Neuronal stem cell (in vitro differentiated cells): ENCODE results near the gene ITPKC.
A peak's percentile ranks its signal among the peaks of the same experiment; 100 is the strongest.
"Not testable (repeated sequence)": the region's sequence is repeated elsewhere in the genome, so short reads cannot be mapped to it uniquely, and the experiment has no call there.

Experiments used
- DNase-seq: peaks from one replicate; pipeline ENCODE4 v3.0.0-alpha.2; 2013; ENCODE audit warnings: low spot score
- H2AFZ ChIP-seq: one replicate; pipeline ENCODE4 v1.6.1; 2013; ENCODE audit warnings: mild to moderate bottlenecking, low read length, inconsistent platforms
- H2AK5ac ChIP-seq: 2 replicates; pipeline ENCODE4 v1.6.1; 2013; ENCODE audit warnings: low read depth, mild to moderate bottlenecking, inconsistent platforms, low read length, moderate library complexity, mixed read lengths
- H2BK120ac ChIP-seq: 2 replicates; pipeline ENCODE4 v1.6.1; 2013; ENCODE audit warnings: low read depth, mild to moderate bottlenecking, inconsistent platforms, low read length, moderate library complexity, mixed read lengths
- H2BK12ac ChIP-seq: one replicate; pipeline ENCODE4 v1.6.1; 2013; ENCODE audit warnings: low read length, inconsistent platforms
- H2BK15ac ChIP-seq: 2 replicates; pipeline ENCODE4 v1.6.1; 2013; ENCODE audit warnings: mild to moderate bottlenecking, low read length, inconsistent platforms, mixed read lengths
- H2BK5ac ChIP-seq: one replicate; pipeline ENCODE4 v1.6.1; 2013; ENCODE audit warnings: inconsistent platforms, mild to moderate bottlenecking, low read length, moderate library complexity
- H3K14ac ChIP-seq: one replicate; pipeline ENCODE4 v1.6.1; 2013; ENCODE audit warnings: low read length, inconsistent platforms
- H3K18ac ChIP-seq: 2 replicates; pipeline ENCODE4 v1.6.1; 2013; ENCODE audit warnings: low read length, inconsistent platforms
- H3K23ac ChIP-seq: 2 replicates; pipeline ENCODE4 v1.6.1; 2013; ENCODE audit warnings: low read depth, mild to moderate bottlenecking, mixed read lengths, low read length, inconsistent platforms; ENCODE audit not compliant: poor library complexity
- H3K27ac ChIP-seq: replicated peaks from 3 replicates; pipeline ENCODE4 v1.5.1; 2013; ENCODE audit warnings: low read length, inconsistent platforms
- H3K27me3 ChIP-seq, 3 experiments: 2 replicates each; pipeline ENCODE4 v1.6.1; 2013; ENCODE audit warnings: low read length in 3 of 3, mild to moderate bottlenecking in 2 of 3, inconsistent platforms in 1 of 3, low read depth in 1 of 3, mixed read lengths in 1 of 3, moderate library complexity in 1 of 3; ENCODE audit not compliant: control insufficient read depth in 3 of 3, insufficient read depth in 3 of 3
- H3K36me3 ChIP-seq, 2 donors: replicated peaks in 1 of 2; 2 replicates each; pipeline ENCODE4 v1.6.1; 2013; ENCODE audit warnings: low read length in 2 of 2; ENCODE audit not compliant: control insufficient read depth in 2 of 2, insufficient read depth in 2 of 2
- H3K4ac ChIP-seq: 2 replicates; pipeline ENCODE4 v1.6.1; 2013; ENCODE audit warnings: inconsistent platforms, mild to moderate bottlenecking, low read length, moderate library complexity
- H3K4me1 ChIP-seq, 2 donors: 1 replicate in 1 of 2; 2 replicates in 1 of 2; pipeline ENCODE4 v1.6.1; 2013; ENCODE audit warnings: low read length in 2 of 2, low read depth in 1 of 2; ENCODE audit not compliant: control insufficient read depth in 2 of 2, insufficient read depth in 1 of 2
- H3K4me2 ChIP-seq: one replicate; pipeline ENCODE4 v1.6.1; 2013; ENCODE audit warnings: mild to moderate bottlenecking, low read length, inconsistent platforms; ENCODE audit not compliant: insufficient read depth, poor library complexity, severe bottlenecking
- H3K4me3 ChIP-seq, 2 donors: 2 replicates each; pipeline ENCODE4 v1.5.1; 2013; ENCODE audit warnings: low read length in 2 of 2, mild to moderate bottlenecking in 2 of 2, inconsistent platforms in 1 of 2, moderate library complexity in 1 of 2
- H3K79me1 ChIP-seq: one replicate; pipeline ENCODE4 v1.6.1; 2013; ENCODE audit warnings: low read depth, mild to moderate bottlenecking, inconsistent platforms, low read length, moderate library complexity
- H3K9ac ChIP-seq: one replicate; pipeline ENCODE4 v1.6.1; 2013; ENCODE audit warnings: mild to moderate bottlenecking, low read depth, low read length, inconsistent platforms; ENCODE audit not compliant: poor library complexity
- H3K9me3 ChIP-seq, 2 donors: replicated peaks in 1 of 2; 2 replicates each; pipeline versions ENCODE3 to v1.6.1; 2013; ENCODE audit warnings: low read length in 2 of 2, mild to moderate bottlenecking in 2 of 2, inconsistent platforms in 1 of 2, low read depth in 1 of 2, mixed read lengths in 1 of 2, moderate library complexity in 1 of 2; ENCODE audit not compliant: control insufficient read depth in 2 of 2, insufficient read depth in 1 of 2
- H4K8ac ChIP-seq: one replicate; pipeline ENCODE4 v1.6.1; 2013; ENCODE audit warnings: low read depth, mild to moderate bottlenecking, inconsistent platforms, low read length, moderate library complexity
- H4K91ac ChIP-seq: one replicate; pipeline ENCODE4 v1.6.1; 2013; ENCODE audit warnings: low read length, low read depth, mild to moderate bottlenecking, inconsistent platforms; ENCODE audit not compliant: poor library complexity
- WGBS, 2 donors: extraction: QIAGEN DNeasy Blood & Tissue Kit; methylation state at CpG; one replicate each; pipeline ENCODE4 v1.1.7; 2013; ENCODE audit warnings: missing lambda C conversion rate in 2 of 2, mixed read lengths in 1 of 2; ENCODE audit not compliant: insufficient read length in 2 of 2, insufficient replicate concordance in 1 of 2; ENCODE audit errors: extremely low coverage in 2 of 2; 5-methylcytosine and 5-hydroxymethylcytosine counted together

The ITPKC gene

DNA sequence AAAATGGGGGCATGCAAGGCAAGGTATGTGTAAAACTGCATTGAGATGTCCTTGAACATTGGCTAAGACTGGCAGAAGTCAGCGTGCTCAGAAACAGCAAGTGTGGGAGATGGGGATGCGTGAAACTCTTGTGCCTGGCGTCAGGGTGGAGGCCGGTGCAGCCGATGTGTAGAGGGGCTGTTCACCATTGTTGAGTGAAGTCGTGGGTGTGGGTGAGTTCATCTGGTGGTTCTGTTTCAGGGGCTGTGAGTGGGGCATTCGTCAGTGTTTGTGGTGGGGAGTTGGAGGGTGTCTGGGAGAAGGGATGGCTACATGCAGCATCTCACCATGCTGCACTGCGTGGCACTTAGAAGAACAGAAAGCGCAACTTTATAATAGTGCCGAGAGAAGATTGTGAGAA, 47.1 kb downstream of the ITPKC start:
- no peaks in the 10 kb centered on the region for H3K27me3 ChIP-seq
- no peak overlapping the region for H3K23ac ChIP-seq
- H3K9ac ChIP-seq: no peak overlapping the region
- H3K36me3 ChIP-seq: peaks cover 63 to 92% of the 10 kb centered on the region in 2 donors
- H2AK5ac ChIP-seq: no peak overlapping the region
- H3K9me3 ChIP-seq: no peaks in the 10 kb centered on the region
- no peaks in the 10 kb centered on the region for H3K4me1 ChIP-seq
- H2BK120ac ChIP-seq: no peak overlapping the region
- H4K8ac ChIP-seq: no peak overlapping the region
- no peak overlapping the region for H2BK5ac ChIP-seq
- no peak overlapping the region for H2AFZ ChIP-seq
- no peak overlapping the region for H3K4ac ChIP-seq
- peak overlapping the region; percentile 35 for H2BK12ac ChIP-seq
- H4K91ac ChIP-seq: no peak overlapping the region
- no peak overlapping the region for H3K18ac ChIP-seq
- H3K4me3 ChIP-seq: no peak overlapping the region
- H3K27ac ChIP-seq: no peak overlapping the region
- H2BK15ac ChIP-seq: no peak overlapping the region
- no peak overlapping the region for H3K14ac ChIP-seq
- DNase-seq: no peak
- WGBS, 2 donors: no CpG with 5 or more reads among the region's 10 CpGs
- H3K4me2 ChIP-seq: no peak overlapping the region
- peaks cover 3% of the 10 kb centered on the region for H3K79me1 ChIP-seq

DNA sequence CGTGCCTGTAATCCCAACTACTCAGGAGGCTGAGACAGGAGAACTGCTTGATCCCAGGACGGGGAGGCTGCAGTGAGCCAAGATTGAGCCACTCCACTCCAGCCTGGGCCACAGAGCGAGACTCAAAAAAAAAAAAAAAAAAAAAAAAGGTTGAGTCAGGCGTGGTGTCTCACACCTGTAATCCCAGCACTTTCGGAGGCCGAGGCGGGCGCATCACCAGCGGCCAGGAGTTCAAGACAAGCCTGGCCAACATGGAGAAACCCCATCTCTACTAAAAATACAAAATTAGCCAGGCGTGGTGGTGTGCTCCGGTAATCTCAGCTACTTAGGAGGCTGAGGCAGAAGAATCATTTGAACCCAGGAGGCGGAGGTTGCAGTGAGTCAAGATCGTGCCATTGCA, 49.5 kb downstream of the ITPKC start:
- not testable (repeated sequence) for H3K27me3 ChIP-seq, H3K4me2 ChIP-seq, H3K9ac ChIP-seq, H3K14ac ChIP-seq, H3K23ac ChIP-seq, H3K4ac ChIP-seq, H4K8ac ChIP-seq, H2AFZ ChIP-seq, DNase-seq, H3K27ac ChIP-seq, H3K79me1 ChIP-seq, H2BK120ac ChIP-seq, H4K91ac ChIP-seq, H2AK5ac ChIP-seq, H2BK15ac ChIP-seq, H3K9me3 ChIP-seq, H3K4me1 ChIP-seq, H2BK12ac ChIP-seq, H3K18ac ChIP-seq, H2BK5ac ChIP-seq, H3K4me3 ChIP-seq
- no CpG with 5 or more reads among the region's 13 CpGs for WGBS, 2 donors
- peaks cover 43 to 75% of the 10 kb centered on the region in 2 donors for H3K36me3 ChIP-seq

DNA sequence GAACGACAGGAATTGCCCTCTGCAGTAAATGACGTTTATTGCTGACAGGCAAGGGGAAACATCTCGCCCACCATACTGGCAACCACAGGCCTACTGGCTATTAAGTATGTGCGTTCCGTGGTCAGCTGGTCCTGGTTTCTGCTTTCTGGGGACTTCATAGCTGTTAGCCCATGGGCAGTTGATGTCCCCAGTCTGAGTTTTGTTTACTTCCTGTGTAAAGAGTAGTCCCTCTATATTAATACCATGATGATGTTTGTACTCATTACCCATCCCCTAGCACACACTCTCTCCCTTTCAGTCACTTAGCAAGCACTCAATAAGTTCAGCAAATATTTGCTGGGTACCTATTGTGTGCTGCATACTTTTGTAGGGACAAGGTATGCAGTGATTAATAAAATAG, 52.0 kb downstream of the ITPKC start:
- H3K4ac ChIP-seq: no peak overlapping the region
- H3K4me1 ChIP-seq: no peaks in the 10 kb centered on the region
- H3K27me3 ChIP-seq: no peaks in the 10 kb centered on the region
- H4K91ac ChIP-seq: no peak overlapping the region
- no peak overlapping the region for H3K9ac ChIP-seq
- H2AFZ ChIP-seq: no peak overlapping the region
- no peak overlapping the region for H2BK12ac ChIP-seq
- no peak for DNase-seq
- no peak overlapping the region for H3K23ac ChIP-seq
- no peak overlapping the region for H3K27ac ChIP-seq
- H3K4me3 ChIP-seq: no peak overlapping the region
- H3K18ac ChIP-seq: no peak overlapping the region
- H3K9me3 ChIP-seq: peaks cover 0 to 5% of the 10 kb centered on the region in 2 donors
- H2BK5ac ChIP-seq: no peak overlapping the region
- no peaks in the 10 kb centered on the region for H3K79me1 ChIP-seq
- no peak overlapping the region for H2BK15ac ChIP-seq
- no peak overlapping the region for H2AK5ac ChIP-seq
- H2BK120ac ChIP-seq: no peak overlapping the region
- no peak overlapping the region for H3K4me2 ChIP-seq
- no CpG with 5 or more reads among the region's 5 CpGs for WGBS, 2 donors
- H3K14ac ChIP-seq: no peak overlapping the region
- H3K36me3 ChIP-seq: peaks cover 22 to 50% of the 10 kb centered on the region in 2 donors
- no peak overlapping the region for H4K8ac ChIP-seq

DNA sequence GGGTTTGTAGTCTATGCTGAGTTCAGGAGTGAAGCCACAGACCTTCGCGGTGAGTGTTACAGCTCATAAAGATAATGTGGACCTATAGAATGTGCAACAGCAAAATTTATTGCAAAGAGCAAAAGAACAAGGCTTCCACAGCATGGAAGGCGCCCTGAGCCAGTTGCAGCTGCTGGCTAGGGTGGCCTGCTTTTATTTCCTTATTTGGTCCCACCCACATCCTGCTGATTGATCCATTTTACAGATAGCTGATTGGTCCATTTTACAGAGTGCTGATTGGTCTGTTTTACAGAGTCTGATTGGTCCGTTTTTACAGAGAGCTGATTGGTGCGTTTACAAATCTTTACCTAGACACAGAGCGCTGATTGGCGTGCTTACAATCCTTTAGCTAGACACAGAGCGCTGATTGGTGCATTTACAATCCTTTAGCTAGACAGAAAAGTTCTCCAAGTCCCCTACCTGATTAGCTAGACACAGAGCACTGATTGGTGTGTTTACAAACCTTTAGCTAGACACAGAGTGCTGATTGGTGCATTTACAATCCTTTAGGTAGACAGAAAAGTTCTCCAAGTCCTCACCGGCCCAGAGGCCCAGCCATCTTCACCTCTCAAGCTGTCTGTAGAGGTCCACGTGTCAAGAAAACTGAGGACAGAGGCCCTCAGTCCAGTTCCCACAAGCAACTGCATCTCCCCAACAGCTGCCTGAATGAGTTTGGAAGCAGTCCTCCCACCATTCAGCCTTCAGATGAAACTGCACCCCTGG, 54.4 kb downstream of the ITPKC start:
- not testable (repeated sequence) for H3K4me3 ChIP-seq, H3K9ac ChIP-seq, H2BK15ac ChIP-seq, H3K9me3 ChIP-seq, H2BK120ac ChIP-seq, H2BK5ac ChIP-seq, H2AK5ac ChIP-seq, H3K4me2 ChIP-seq, DNase-seq, H3K79me1 ChIP-seq, H3K18ac ChIP-seq, H3K27me3 ChIP-seq, H3K14ac ChIP-seq, H3K23ac ChIP-seq, H4K8ac ChIP-seq, H3K27ac ChIP-seq, H4K91ac ChIP-seq, H2AFZ ChIP-seq, H3K4ac ChIP-seq, H3K4me1 ChIP-seq, H2BK12ac ChIP-seq
- no CpG with 5 or more reads among the region's 10 CpGs for WGBS, 2 donors
- peaks cover 1 to 26% of the 10 kb centered on the region in 2 donors for H3K36me3 ChIP-seq
